CD4-positive, alpha-beta T cell treated with Interleukin-6 for 4 hours (primary cell): ENCODE data around the gene EXD2.
"Not testable (repeated sequence)": the region's sequence is repeated elsewhere in the genome, so short reads cannot be mapped to it uniquely, and the experiment has no call there.

Experiments used
- DNase-seq: peaks from one replicate; pipeline ENCODE4 v3.0.0-alpha.2; 2020; ENCODE audit warnings: mixed read lengths

The EXD2 gene, protein sequence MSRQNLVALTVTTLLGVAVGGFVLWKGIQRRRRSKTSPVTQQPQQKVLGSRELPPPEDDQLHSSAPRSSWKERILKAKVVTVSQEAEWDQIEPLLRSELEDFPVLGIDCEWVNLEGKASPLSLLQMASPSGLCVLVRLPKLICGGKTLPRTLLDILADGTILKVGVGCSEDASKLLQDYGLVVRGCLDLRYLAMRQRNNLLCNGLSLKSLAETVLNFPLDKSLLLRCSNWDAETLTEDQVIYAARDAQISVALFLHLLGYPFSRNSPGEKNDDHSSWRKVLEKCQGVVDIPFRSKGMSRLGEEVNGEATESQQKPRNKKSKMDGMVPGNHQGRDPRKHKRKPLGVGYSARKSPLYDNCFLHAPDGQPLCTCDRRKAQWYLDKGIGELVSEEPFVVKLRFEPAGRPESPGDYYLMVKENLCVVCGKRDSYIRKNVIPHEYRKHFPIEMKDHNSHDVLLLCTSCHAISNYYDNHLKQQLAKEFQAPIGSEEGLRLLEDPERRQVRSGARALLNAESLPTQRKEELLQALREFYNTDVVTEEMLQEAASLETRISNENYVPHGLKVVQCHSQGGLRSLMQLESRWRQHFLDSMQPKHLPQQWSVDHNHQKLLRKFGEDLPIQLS

DNA sequence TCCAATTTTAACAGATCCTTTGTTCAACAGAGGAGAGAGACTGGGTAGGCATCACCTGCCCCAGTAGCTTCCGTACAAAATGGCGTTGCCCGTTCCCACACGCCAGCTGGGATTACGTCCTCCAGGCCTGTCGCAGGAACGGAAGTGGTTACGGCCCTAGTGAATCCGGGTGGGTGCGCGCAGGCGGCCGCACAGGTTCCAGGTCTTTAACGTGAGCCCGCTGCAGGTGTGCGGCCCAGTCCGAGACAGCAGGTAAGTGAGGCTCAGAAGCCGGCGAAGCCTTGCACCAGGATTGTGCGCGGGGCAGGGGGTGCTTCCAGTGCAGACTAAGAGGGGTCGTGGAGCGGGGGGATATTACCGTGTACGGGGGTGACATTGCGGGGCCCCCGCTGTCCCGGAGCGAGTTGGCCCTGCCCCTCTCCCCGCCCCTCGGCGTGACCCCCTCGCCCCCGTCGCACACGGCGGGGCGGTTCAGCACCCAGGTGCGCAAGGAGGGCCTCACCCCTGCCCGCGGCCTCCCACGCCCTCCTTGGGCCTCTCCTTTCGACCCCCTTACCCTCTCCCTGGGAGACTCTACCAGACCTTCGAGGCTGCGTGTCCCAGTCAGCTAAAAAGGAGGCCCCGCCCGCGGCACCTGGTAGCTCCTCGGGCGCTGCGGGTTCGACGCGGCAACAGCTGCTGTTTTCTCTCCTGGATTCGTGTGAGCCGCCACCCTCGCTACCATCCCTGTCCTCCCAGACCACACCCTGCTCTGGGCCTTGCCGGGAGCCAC, at the start of gene EXD2:
EXD2 (plus strand) TSS at position 159 of the 772 bp plus-strand sequence. CDS start 17,973 bp downstream, outside the sequence.
- DNase-seq = peak; percentile 80

DNA sequence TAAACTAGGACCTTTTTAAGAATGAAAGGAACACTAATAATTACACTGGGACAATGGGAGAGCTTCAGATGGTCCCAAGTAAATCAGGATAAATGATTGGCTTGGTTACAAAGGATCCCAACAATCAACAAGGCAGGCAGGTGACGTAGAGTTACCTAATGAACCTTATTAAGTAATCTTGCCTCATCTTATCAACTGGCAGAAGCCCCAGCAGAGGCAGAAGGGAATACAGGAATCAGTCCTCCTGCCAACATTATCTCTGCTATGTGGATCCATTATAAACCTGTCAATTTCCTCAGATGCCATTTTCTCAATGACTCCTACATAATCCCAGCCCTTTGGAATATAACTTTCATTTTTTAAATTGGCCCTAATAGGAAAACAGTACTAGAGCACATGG, 49.7 kb upstream of the EXD2 start:
- DNase-seq = no peak

DNA sequence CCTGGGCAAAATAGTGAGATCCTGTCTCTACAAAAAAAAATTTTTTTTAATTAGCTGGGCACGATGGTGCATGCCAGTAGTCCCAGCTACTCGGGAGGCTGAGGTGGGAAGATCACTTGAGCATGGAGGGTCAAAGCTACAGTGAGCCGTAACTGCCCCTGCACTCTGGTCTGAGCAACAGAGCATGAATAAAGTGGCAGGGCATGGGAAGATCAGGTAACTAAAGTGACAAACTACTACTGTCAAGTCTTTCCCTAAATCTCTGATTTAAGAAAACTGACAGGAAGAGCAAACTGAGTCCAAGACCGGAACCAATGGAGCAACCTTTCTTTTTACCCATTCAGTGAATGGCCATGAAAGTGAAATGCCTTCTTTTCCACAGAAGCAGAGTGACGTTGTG, 49.2 kb upstream of the EXD2 start:
- no peak for DNase-seq

DNA sequence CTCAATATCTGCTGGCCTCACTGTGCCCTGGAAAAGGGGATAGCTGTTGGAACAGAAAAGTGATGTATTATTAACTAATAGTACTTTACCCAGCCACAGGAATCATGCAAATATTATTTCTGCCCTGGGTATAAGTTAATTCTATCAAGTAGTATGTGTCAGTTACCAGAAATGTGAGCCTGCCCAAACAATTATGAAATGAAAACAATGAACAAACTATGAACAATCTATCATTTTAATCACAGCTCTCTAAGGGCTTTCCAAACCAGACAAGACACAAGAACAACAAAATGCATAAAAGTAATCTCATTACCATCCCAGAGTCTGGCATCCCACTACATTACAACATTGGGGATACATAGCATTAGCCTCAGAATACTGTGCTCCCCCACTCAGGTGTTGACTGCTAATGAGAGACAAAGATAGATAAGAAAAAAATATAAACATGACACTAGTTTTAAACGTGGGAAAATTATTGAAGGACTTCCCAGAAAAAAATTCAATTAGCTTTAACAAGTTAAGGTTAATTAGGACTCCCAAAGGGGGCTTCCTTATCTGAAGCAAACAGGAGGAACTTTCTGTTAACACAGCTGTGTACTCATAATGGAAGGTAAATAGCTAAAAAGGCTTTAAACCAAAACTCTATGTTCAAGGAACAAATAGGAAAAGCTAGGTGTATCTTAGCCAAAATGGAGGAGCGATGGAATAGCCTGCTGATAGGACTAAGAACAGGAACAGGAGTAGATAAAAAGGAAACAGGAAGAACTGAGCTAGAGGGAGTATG, 41.6 kb upstream of the EXD2 start:
- DNase-seq = no peak

DNA sequence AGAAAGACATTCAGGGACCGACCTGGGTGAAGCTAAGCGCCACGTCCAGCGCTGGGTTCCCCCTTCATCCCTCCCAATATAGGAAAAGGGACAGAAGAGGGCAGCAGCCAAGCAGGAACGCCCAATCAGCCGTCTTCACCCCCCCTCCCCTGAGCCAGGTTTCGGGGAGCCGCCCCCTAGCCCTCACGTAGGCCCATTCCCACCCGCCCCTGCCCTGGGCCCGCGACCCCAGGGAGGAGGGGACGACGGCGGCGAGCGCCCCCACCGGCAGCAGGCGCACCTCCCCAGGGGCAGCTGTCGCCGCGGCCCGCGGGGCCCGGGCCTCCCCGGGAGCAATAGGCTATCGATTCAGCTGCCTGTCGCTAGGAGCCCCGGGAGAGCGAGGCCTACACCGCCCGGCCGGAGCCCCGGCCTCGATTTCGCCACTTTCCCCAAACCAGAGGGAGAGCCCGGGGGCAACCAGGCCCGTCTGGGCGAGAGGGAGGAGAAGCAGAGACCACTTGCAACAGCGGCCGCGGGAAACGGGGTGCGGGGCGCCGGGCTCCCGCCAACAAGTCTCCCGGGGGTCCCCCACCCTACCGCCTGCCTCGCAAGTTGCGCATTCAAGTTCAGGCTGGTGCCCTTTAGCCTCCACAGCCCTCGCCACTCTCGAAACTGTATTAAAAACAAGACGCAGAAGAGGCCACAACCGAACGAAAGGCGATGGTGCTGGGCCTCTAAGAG, 39.7 kb upstream of the EXD2 start:
- DNase-seq = peak; percentile 82

DNA sequence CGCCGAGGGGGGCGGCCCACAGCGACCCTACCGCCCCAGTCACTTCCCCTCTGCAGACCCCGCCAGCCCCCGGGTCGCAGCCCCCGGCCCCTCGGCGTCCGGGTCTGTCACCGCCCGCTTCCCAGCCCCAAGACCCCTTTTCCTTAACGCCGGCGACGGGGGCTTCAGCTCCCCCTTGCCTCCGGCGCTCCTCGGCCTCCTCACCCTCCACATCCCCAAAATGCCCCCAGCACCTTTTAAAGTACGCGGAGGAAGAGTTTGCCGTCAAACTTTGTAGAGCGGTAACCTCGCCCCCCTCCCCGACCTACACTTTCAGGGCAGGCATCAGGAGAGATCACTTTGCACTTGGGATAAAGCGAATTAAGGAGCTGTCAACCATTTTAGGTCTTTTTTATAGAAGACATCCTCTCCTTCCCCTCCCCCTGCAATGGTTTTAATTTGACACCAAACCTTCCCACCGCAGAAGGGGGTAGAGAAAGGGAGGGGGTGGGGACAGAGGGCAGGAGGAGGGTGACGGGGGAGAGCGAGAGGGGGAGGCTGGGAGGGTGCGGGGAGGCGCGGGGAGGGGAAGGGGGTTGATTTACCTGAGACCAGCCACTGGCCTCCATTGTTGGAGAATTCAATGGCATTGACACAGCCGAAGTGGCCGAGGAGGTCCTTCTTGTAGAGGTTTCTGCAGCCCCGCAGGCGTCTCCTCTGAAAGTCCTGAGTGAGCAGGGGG, 39.0 kb upstream of the EXD2 start:
- peak; percentile 68 for DNase-seq

DNA sequence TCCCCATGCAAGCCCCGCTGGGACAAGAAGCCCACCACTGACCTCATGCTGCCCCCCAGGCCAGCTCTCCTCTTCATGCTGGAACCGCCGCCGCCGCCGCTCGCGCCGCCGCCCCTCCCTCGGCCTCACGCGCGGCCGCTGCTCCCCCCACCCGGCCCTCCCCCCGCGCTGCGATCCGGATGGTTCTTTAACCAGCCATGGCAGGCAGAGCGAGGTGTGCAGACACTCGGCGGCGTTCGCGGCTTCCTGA, 38.5 kb upstream of the EXD2 start, which contains the start of gene DCAF5:
DCAF5 (minus strand) TSS at position 218 of the 250 bp plus-strand sequence; CDS start at position 77, 141 bp downstream.
- peak; percentile 96 for DNase-seq

DNA sequence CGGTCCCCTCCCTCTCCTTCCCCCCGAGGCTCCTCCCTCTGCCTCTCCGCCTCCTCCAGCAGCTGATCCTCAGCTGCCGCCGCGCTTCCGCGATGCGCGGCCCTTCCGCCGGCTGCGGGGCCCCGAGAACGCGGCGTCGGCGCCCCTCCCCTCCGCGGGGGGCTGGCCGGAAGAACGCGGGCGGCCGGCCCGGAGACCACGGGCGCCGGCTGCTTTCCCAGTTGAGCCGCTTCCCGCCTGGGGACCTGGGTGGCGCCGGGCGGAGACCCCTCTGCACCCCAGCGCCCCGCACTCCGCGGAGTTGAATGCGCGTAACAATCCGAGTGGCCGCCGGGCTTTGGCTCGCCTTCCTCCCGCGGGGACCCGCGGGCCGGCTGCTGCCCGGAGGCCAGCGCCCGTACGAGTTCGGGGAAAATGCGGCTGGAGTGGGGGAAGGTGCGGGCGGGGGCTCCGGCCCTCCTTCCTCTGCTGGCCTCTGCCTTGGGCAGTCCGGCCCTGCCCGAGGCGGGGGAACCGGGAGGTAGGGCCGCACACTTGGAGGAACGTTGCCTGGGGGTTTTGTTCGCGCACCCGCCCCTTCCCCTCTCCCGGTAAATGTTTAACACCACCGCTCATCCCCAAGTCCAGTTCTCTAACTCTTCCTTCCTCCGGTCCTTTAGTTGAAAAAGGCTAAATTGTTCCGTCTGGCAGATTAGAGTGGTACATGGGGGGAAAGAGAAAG, 38.0 kb upstream of the EXD2 start:
- DNase-seq = no peak

DNA sequence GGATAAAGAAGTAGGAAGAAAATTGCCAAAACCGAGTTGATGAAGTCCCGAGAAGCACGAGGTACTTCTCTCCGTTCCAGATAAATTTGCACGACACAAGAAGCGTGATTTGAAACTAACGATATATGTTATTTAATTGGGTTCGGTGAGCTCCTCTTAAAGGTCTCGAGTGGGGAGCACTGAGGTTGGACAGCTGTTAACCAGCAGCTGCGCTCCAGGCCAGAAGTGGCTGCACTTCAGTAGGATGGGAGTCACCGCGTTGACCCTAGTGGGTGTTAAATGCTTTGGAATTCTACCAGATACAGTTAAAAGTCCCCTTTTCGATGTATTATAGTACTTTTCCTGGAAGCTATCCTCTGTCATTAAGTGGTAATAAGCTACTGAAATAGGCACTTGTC, 37.4 kb upstream of the EXD2 start:
- peak; percentile 3 for DNase-seq

DNA sequence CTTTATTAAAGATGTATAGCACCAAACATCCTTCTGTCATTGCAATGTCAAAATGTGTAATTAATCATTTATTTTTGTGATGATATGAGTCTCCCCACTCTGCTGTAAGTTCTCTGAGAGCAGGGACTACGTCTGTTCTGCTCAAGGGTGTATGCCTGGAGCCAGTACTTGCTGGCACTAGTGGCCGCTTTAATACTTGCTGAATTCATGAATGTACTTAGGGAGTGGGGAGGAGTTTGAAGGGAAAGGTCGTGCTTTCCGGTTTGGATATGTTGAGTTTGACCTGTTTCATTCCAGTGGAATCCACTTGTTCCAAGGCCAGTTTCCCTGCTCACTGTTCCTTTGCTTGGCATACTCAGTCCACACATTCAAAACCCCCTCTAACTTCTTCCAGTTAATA, 36.5 kb upstream of the EXD2 start:
- DNase-seq = no peak

DNA sequence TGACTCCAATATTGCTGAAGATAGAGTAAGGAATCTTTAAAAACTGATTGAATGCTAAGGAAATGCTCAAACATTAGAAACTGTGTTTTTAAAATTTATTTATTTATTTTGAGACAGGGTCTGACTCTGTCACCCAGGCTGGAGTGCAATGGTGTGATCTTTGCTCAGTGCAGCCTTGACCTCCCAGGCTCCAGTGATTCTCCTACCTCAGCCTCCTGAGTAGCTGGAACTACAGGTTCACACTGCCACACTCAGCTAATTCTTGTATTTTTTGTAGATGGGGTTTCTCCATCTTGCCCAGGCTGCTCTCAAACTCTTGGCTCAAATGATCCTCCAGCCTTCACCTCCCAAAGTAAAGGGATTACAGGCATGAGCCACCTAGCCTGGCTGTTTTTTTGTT, 35.1 kb upstream of the EXD2 start:
- DNase-seq = no peak

DNA sequence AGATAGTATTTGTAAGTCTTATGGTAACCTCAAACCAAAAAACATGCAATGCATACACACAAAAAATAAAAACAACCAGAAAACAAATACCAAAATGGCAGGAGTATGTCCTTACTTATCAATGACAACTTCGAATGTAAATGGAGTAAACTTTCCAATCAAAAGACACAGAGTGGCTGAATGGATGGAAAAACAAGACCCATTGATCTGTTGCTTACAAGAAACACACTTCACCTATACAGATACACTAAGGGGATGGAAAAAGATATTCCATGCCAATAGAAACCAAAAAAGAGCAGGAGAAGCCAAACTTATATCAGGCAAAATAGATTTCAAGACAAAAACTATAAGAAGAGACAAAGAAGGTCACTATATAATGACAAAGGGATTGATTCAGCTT, 29.7 kb upstream of the EXD2 start:
- DNase-seq = no peak

DNA sequence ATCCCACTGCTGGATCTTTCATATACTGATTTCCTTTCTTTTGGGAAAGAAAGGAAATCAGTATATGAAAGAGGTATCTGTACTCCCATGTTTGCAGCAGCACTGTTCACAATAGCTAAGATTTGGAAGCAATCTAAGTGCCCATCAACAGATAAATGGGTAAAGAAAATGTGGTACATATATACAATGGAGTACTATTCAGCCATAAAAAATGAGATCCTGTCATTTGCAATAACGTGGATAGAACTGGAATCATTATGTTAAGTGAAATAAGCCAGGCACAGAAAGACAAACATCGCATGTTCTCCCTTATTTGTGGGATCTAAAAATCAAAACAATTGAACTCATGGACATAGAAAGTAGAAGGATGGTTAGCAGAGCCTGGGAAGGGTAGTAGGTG, 25.5 kb upstream of the EXD2 start:
- DNase-seq = not testable (repeated sequence)

DNA sequence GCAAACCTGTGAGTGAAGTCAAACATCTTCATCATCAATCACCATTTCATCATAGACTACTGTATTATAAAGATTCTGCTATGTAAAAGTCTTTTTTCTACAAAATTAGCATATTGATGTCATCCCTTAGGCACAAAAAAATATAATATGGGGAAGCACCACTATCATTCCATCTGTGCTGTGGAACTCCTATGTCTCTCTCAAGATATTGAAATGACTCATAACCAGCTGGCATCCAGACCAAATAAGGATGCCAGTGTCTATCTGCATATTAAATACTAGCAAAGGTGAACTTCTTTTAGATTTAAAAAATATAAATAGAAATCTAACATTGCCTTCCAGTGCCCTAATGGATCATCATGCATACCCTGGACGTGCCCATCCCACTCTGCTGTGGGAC, 20.5 kb upstream of the EXD2 start:
- DNase-seq = no peak

DNA sequence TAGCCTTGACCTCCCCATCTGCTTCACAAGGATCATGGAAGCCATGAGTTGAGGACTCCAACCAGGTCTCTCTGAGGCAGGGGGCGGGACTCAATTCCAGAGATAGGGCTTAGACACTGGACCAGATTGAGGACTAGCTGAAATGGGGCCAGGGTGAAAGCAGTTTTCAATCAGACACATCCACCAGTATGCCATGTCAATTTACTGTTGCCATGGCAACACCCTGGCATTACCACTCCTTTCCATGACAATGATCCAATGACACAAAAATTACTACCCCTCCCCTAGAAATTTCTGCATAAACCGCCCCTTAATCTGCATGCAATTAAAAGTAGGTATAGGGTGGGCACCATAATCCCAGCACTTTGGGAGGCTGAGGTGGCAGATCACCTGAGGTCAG, 19.7 kb upstream of the EXD2 start:
- DNase-seq = no peak

DNA sequence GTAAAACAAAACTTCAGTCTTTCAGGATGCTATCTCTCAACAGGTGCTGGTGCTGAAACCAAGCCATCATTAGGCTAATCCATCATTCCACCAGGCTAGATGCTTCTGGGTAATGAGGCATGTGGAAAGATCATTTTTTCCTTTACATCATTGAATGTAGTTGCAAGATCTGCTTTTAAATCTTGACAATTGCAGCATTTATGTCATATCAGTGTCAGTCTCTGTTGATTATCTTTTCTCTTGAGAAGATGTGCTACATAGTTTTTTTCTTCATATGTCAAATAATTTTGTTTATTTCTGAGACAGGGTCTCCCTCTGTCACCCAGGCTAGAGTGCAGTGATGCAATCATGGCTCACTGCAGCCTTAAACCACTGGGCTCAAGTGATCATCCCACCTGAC, 16.2 kb upstream of the EXD2 start:
- no peak for DNase-seq

DNA sequence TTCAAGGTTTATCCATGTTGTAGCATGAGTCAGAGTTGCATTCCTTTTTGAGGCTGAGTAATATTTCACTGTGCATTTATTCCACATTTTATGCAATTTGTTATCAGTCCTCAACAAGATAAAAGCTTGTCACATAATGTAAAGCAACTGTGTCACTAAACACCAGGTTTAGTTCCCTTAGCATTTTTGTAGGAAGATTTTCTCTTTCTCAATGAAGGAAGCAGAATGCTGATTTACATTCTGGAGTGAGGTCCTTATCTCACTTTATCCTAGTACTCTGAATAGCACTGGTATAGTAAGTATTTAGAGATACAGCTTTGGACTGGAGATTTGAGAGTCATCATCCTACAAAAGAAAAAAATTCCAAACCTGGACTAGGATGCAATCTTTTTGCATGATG, 9.8 kb upstream of the EXD2 start:
- DNase-seq = no peak

DNA sequence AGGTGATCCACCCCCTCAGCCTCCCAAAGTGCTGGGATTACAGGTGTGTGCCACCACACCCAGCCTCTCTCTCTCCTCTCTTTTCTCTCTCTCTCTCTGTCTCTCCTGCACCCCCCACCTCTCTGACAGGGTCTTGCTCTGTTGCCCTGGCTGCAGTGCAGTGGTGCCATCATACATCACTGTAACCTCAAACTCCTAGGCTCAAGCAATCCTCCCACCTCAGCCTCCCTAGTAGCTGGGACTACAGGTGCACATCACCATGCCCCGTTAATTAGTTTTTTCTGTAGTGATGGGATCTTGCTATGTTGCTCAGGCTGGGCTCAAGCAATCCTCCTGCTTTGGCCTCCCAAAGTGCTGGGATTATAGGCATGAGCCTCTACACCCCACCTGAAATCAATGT, 8.7 kb upstream of the EXD2 start:
- not testable (repeated sequence) for DNase-seq

DNA sequence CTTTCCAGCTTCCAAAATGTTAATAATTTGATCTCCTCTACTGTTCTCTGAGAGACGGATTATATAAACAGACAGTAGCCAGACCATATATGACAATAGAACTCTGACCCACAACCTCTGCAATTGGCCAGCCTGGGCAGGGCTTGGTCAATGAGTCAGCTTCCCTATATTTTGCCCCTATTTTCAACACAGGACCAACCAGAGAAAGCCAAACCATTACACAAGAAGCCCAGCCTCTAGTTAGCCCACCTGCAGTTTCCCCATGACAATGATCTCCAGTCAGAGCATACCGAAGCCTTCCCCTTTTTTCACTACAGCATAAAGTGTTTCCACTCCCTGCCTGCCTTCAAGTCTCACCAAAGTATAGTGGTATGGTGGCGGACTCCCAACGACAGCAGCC, 7.6 kb upstream of the EXD2 start:
- DNase-seq = no peak

DNA sequence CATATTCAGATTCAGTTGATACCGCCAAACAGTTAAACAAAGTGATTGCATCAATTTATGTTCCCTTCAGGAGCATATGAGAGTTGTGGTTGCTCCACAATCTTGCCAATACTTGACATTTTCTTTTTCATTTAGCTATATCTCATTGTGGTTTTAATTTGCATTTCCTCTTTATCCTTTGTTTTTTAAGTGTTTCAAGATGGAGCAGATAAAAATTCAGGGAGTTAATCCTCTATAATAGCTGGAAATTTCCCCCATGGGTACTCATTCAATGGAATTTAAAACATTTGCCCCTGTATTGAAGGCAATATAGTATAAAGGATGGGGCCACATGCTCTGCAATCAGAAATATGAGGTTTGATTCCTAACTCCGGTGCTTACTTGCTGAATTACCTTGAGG, 1.1 kb upstream of the EXD2 start:
- DNase-seq = no peak

DNA sequence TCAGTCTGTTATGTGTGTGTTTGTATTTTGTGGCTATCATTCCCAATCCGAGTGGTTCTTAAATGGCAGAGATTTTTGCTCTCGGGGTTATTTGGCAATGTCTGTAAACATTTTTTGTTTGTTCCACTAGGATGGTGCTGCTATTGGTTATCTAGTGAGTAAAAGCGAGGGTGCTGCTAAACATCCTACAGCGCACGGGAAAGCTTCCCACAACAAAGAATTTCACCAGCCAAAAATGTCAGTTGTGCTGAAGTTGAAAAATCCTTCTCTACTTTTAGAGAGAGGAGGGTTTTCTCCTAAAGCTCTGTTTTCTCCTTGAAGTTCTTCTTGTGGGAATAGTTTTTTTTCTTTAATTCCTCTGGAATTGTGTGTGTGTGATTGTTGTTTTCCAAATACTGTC, 2.4 kb downstream of the EXD2 start:
- DNase-seq = peak; percentile 19
